ENCODE measurements around the gene ASTN2.

The ASTN2 gene

GRCh38 chr9:117242082-117242481 lies 172.8 kb downstream of the ASTN2 start:
- no peak for DNase-seq (ENCODE audit: low spot score)
- in situ Hi-C loops (cut with MboI; ENCODE audit: low pct_unique_long_range_greater_than_20kb, low sequenced_read_pairs, unreplicated experiment), result no loop called here
- TF ChIP-seq, protein P1, sequence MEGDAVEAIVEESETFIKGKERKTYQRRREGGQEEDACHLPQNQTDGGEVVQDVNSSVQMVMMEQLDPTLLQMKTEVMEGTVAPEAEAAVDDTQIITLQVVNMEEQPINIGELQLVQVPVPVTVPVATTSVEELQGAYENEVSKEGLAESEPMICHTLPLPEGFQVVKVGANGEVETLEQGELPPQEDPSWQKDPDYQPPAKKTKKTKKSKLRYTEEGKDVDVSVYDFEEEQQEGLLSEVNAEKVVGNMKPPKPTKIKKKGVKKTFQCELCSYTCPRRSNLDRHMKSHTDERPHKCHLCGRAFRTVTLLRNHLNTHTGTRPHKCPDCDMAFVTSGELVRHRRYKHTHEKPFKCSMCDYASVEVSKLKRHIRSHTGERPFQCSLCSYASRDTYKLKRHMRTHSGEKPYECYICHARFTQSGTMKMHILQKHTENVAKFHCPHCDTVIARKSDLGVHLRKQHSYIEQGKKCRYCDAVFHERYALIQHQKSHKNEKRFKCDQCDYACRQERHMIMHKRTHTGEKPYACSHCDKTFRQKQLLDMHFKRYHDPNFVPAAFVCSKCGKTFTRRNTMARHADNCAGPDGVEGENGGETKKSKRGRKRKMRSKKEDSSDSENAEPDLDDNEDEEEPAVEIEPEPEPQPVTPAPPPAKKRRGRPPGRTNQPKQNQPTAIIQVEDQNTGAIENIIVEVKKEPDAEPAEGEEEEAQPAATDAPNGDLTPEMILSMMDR (IDR thresholded peaks at IDR 0.05; ENCODE audit: extremely low read depth, insufficient read depth, missing control alignments), result no peak

DNA sequence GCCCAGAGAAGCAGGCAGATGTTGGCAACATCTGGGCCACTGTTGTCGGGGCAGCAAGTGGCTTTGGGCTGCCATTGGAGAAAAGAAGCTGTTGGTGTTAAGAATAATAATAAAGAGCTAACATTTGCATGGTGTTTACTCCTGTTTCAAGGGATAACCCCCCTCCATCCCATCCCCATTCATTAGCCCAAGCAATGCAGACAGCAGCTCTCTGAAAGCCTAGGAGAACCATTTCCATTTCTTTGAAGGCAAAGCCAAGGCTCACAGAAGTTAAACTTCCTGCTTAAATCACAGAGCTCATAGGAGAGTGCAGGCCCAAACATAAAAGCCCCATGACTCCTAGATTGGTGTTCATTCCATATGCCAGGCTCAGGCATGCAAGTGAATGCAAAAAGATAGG lies 175.4 kb downstream of the ASTN2 start:
- DNase-seq (ENCODE audit: low spot score), result no peak
- in situ Hi-C loops (cut with MboI; ENCODE audit: low pct_unique_long_range_greater_than_20kb, low sequenced_read_pairs, unreplicated experiment), result no loop called here
- TF ChIP-seq, protein P1 (IDR thresholded peaks at IDR 0.05; ENCODE audit: extremely low read depth, insufficient read depth, missing control alignments), result no peak

DNA sequence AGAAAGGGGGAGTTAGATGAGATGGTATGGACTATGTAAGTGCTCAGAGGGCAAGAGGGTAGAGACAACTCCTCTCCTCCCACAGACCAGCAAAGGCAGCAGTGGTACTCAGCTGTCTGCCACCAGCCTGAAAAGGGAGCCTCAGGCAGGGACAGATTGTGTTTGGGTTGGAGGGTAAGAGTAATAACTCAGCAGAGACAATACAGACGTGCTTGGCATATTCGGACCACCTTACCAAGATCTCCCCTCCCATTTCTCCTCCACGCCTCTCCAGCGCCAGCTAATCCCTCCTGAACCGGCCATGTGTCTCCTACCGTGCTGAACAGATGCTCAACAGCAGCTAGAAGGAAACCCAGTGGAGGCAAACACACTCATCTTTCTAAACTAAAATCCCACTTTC lies 180.8 kb downstream of the ASTN2 start:
- in situ Hi-C loops (cut with MboI; ENCODE audit: low pct_unique_long_range_greater_than_20kb, low sequenced_read_pairs, unreplicated experiment), result no loop called here
- TF ChIP-seq, protein P1 (IDR thresholded peaks at IDR 0.05; ENCODE audit: extremely low read depth, insufficient read depth, missing control alignments), result no peak
- DNase-seq (ENCODE audit: low spot score), result no peak

- TF ChIP-seq, protein P1 (IDR thresholded peaks at IDR 0.05; ENCODE audit: extremely low read depth, insufficient read depth, missing control alignments), result no peak
- no peak for DNase-seq (ENCODE audit: low spot score)
- in situ Hi-C loops (cut with MboI; ENCODE audit: low pct_unique_long_range_greater_than_20kb, low sequenced_read_pairs, unreplicated experiment), result no loop called here
Observed at GRCh38 chr9:117233016-117233415, 181.8 kb downstream of the ASTN2 start.

GRCh38 chr9:117232281-117232680 lies 182.6 kb downstream of the ASTN2 start:
- DNase-seq (ENCODE audit: low spot score), result no peak
- TF ChIP-seq, protein P1 (IDR thresholded peaks at IDR 0.05; ENCODE audit: extremely low read depth, insufficient read depth, missing control alignments), result no peak
- in situ Hi-C loops (cut with MboI; ENCODE audit: low pct_unique_long_range_greater_than_20kb, low sequenced_read_pairs, unreplicated experiment), result no loop called here

DNA sequence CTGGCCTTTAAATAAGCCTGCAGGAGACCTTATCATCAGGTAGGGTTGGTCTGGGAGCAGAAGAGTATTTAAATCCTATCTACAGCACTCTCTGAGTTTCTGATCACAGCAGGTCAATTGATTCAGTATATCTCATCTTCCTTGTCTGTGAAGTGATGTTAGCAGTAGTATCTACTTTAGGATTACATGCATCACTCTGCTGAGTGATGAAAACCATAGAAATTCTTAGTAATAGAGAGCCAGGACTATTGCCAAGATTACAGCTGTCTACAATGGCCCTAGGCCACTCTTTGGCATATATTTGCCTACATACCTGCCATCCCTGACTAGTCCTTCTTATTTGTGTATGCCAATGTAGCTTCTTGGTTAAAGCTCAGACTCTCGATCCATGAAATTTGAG lies 183.8 kb downstream of the ASTN2 start:
- no peak for DNase-seq (ENCODE audit: low spot score)
- TF ChIP-seq, protein P1 (IDR thresholded peaks at IDR 0.05; ENCODE audit: extremely low read depth, insufficient read depth, missing control alignments), result no peak
- in situ Hi-C loops (cut with MboI; ENCODE audit: low pct_unique_long_range_greater_than_20kb, low sequenced_read_pairs, unreplicated experiment), result no loop called here

DNA sequence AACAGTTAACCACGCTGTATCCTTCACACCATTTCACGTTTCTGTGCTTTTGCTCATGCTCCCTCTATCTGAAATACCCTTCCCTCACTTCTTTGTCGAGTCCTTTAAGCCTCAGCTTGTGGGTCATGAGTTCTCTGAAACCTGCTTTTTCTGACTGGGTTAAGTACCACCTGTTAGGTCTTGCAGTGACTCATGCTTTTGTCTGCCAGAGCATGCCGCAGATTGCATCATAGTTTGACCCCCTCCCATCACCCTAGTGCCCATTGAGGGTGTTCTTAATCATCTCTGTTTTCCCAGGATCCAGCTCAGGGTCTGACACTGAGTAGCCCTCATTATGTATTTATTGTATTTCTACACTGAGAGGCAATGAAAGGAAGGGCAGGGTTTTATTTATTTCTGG lies 190.2 kb downstream of the ASTN2 start:
- in situ Hi-C loops (cut with MboI; ENCODE audit: low pct_unique_long_range_greater_than_20kb, low sequenced_read_pairs, unreplicated experiment), result no loop called here
- TF ChIP-seq, protein P1 (IDR thresholded peaks at IDR 0.05; ENCODE audit: extremely low read depth, insufficient read depth, missing control alignments), result no peak
- DNase-seq (ENCODE audit: low spot score), result no peak

All from GM13977 (cell line).